GM12864 (cell line): Measurements from ENCODE around the gene EGFR.

Experiments used
- DNase-seq: peaks from one replicate; pipeline ENCODE4 v3.0.0-alpha.2; 2011; ENCODE audit warnings: low read depth
- H3K4me3 ChIP-seq: 2 replicates; pipeline ENCODE4 v1.5.1; 2011; ENCODE audit warnings: mild to moderate bottlenecking, low read depth, low read length, control low read depth
- CTCF ChIP-seq: IDR thresholded peaks from 2 replicates; pipeline ENCODE4 v1.5.1; 2011; ENCODE audit warnings: low read depth, mild to moderate bottlenecking, moderate library complexity, low read length, control low read depth, inconsistent platforms; ENCODE audit errors: missing control alignments

Gene EGFR

DNA sequence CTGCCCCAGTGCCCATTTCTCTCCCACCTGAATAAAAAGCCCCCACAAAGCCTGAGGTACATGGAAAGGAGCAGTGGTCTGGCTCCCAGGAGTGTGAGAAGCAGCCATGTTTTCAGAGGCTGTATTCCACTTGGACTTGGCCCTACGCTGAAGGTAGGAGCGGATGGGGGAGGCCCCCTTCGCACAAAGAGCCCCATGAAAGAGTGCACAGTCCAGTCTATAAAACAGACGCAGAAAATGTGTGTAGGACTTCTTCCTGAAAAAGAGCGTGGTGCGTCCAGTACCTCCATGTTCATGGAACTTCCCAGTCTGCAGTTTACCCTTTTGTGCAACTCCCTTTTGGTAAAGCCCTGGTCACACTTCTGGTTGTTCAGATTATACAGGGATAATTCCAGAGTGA lies 69.3 kb downstream of the EGFR start:
- DNase-seq, result no peak
- TF ChIP-seq CTCF, result no peak
- no peak overlapping the region for H3K4me3 ChIP-seq

DNA sequence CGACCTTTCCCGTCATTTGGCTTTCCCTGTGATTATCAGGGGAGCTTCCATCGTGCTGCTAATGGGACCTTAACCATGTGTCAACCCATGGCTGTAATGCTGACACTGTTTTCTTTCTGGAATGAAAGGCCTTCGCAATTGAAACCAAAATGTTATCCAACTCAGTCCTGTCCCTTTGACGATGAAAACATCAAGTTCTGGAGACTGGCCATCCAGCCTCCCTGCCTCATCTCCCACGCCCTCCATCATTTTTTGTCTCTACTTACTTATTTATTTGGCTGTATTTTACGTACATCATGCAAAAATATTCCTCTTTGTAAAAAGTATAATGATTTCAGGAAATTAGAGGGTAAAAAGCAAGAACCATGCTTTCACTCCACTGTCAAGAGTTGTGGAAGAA lies 69.8 kb downstream of the EGFR start:
- H3K4me3 ChIP-seq, result no peak overlapping the region
- TF ChIP-seq CTCF, result no peak
- DNase-seq, result no peak

DNA sequence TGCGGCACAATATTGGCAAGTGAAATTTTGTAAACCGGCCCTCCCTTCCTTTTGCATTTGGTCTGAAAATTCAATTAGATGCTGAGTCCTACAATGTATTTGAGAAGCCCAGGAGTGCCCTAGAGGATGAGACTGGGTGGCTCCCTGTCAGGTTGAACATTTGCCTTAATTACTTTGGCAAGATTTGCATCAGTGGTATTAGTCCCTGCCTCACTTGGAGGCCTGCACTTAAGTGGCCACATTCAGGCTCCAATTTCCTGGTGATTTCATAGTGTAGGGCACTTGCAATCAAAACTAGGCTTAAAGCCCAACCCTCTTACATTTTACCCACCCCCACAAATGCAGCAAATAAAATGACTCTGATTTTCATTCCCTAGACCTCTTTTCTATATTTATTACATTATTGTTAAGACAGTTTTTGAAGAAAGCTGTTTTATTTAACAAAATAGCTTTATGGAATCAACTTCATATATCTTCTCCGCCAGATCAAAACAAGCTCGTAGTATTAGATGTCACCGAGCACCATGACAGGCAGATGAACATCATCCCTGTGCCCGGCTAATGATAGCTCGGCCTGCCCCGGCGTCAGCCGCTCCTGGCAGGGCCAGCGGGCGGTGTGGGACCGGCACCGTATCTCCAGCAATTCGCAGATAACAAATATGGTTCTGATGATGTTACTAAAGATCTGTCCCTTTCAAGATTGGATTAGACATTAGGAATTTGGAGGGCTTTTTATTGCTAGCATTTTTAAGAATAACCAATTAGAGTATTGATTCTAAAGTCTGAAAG lies 73.6 kb downstream of the EGFR start:
- no peak overlapping the region for H3K4me3 ChIP-seq
- TF ChIP-seq CTCF, result no peak
- DNase-seq, result no peak

DNA sequence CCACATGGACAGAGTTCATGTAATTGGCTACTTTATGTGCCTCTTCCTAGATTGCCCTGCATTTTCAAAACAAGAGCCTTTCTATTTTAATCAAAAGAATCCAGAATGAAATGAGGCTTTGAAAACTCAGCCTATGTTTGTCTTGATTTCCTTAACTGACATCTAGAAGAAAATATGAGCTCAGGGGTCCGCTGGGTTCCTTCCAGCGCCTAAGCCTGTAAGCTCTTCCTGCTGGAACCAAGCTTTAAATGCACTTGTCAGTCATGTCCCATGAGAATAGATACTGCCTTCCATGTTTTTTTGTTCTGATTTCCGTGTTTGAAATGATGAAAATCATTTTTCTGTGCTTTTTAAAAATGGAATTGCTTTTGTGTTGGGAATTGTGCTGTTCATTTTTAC lies 74.2 kb downstream of the EGFR start:
- no peak for DNase-seq

DNA sequence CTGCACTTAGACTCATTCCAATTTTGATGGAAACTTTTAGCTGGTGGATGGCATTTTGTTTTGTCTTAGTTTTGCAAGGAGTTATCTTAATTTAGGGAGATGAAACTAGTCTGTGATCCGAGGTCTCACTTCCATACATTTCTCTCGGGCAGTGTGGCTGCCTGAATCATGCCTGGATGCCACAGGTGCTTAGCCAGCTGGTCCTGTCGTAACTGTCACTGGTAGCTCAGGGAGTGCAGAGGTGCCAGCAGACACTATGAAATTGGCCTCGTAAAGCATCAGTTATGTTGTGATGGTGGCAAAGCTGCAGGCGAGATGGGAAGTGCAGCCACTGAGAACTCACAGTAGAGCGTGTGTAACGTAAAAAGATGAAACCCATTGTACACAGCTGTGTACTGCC lies 74.9 kb downstream of the EGFR start:
- DNase-seq, result no peak
- TF ChIP-seq CTCF, result no peak
- H3K4me3 ChIP-seq, result no peak overlapping the region

More for the DNA sequence above, 74.2 kb downstream of the EGFR start:
- no peak for TF ChIP-seq CTCF
- no peak overlapping the region for H3K4me3 ChIP-seq

DNA sequence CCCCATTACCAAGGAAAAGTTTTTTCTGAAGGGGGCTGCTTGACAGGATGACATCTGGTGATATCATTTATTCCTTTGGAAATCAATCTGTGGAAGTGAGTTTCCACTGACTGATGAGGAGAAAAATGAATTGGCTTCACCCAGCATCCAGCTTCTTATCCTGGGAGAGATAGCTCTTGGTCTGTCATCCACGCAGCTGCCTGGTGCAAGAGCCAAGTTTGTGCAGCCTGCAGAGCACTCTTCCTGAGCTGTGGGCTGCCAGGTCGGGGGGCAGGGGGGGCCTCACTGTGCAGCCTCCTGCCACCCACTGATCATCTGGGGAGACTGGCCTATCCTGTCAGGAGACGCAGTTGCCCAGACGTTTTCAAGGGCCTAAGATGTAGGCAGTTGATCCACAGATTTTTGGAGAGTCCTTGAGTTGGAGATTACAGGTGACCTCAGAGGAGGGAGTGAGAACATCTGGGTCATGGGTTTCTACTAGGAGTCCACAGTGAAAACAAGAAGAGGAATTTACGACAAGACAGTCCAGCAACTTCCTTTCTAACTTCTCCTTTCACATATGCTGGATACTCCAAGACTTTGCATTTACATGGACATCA lies 75.4 kb downstream of the EGFR start:
- TF ChIP-seq CTCF, result no peak
- no peak for DNase-seq
- no peak overlapping the region for H3K4me3 ChIP-seq

- no peak for DNase-seq
- H3K4me3 ChIP-seq, result no peak overlapping the region
- TF ChIP-seq CTCF, result no peak
Measured at GRCh38 chr7:55095672-55096071, 76.9 kb downstream of the EGFR start.
